Ascending aorta (tissue), 2 donors: ENCODE results near the gene KANK2. TPM values are rescaled to one million over a fixed set of nuclear protein-coding genes. Genes with fewer than 3 reads are reported as not detected.
"Not testable (repeated sequence)": the region's sequence is repeated elsewhere in the genome, so short reads cannot be mapped to it uniquely, and the experiment has no call there.

ENCODE experiments used
- DNase-seq, 2 donors: peaks; one replicate each; pipeline ENCODE4 v3.0.0-alpha.2; 2019; ENCODE audit warnings: low spot score in 2 of 2
- H3K27ac ChIP-seq, 2 donors: fragments of 200-600 bp; sonication (generic); one replicate each; pipeline ENCODE4 v1.5.1; 2016 to 2017; ENCODE audit warnings: mild to moderate bottlenecking in 1 of 2
- H3K27me3 ChIP-seq: fragments of 200-600 bp; sonication (generic); one replicate; pipeline ENCODE4 v1.5.1; 2017
- H3K36me3 ChIP-seq, 2 donors: fragments of 200-600 bp; sonication (generic); one replicate each; pipeline ENCODE4 v1.5.1; 2016
- H3K4me1 ChIP-seq, 2 donors: fragments of 200-600 bp; sonication (generic); one replicate each; pipeline ENCODE4 v1.5.1; 2016 to 2017; ENCODE audit warnings: mild to moderate bottlenecking in 1 of 2
- H3K4me3 ChIP-seq, 2 donors: fragments of 200-600 bp; sonication (generic); one replicate each; pipeline ENCODE4 v1.5.1; 2016 to 2017; ENCODE audit warnings: mild to moderate bottlenecking in 1 of 2
- H3K9me3 ChIP-seq, 2 donors: fragments of 200-600 bp; sonication (generic); one replicate each; pipeline ENCODE4 v1.5.1; 2016
- CTCF ChIP-seq, 3 experiments: fragments of 200-600 bp in 2 of 3; fragments of 450-650 bp in 1 of 3; sonication (generic) in 2 of 3; IDR thresholded peaks; one replicate each; pipeline ENCODE4 v1.5.1; 2016 to 2019; ENCODE audit warnings: antibody characterized with exemption in 3 of 3, mild to moderate bottlenecking in 1 of 3, moderate library complexity in 1 of 3
- intact Hi-C: fragments of 100-400 bp; cut with DNase I; formaldehyde crosslinking; loops from one replicate; pipeline ENCODE4 v1.15.1; 2023
- total RNA-seq: library from RNA; depleted of rRNA; stranded (reverse); fragments of >200 nt; gene quantifications from one replicate; pipeline ENCODE4 v1.1.0, GENCODE V29; 2016

KANK2 gene
- total RNA-seq, 1 donor from 2014 or later, result 572 TPM

GRCh38 chr19:11190501-11190900 lies 6.8 kb downstream of the KANK2 start:
- intact Hi-C loops, result no loop called here
- no peak for DNase-seq
- no peaks in the 10 kb centered on the region for H3K9me3 ChIP-seq
- H3K27ac ChIP-seq, result peak overlapping the region; percentile 83 to 85
- no peaks in the 10 kb centered on the region for H3K27me3 ChIP-seq
- H3K4me3 ChIP-seq, result peak overlapping the region; percentile 11 to 27
- peaks cover 35 to 71% of the 10 kb centered on the region in 2 donors for H3K4me1 ChIP-seq
- TF ChIP-seq CTCF (IDR thresholded peaks at IDR 0.05), result no peak
- H3K36me3 ChIP-seq, result peaks cover 30 to 63% of the 10 kb centered on the region in 2 donors

- no peaks in the 10 kb centered on the region for H3K9me3 ChIP-seq
- no peak for DNase-seq
- peak overlapping the region; percentile 83 to 85 for H3K27ac ChIP-seq
- no peaks in the 10 kb centered on the region for H3K27me3 ChIP-seq
- TF ChIP-seq CTCF (IDR thresholded peaks at IDR 0.05), result no peak
- peaks cover 21 to 63% of the 10 kb centered on the region in 2 donors for H3K4me1 ChIP-seq
- intact Hi-C loops, result no loop called here
- no peak overlapping the region for H3K4me3 ChIP-seq
- peaks cover 12 to 62% of the 10 kb centered on the region in 2 donors for H3K36me3 ChIP-seq
Observed at GRCh38 chr19:11187441-11187840, 9.9 kb downstream of the KANK2 start.

GRCh38 chr19:11182994-11183393 lies 14.4 kb downstream of the KANK2 start:
- H3K27me3 ChIP-seq, result no peaks in the 10 kb centered on the region
- H3K4me3 ChIP-seq, result no peak overlapping the region
- DNase-seq, result no peak
- intact Hi-C loops, result no loop called here
- peaks cover 19 to 48% of the 10 kb centered on the region in 2 donors for H3K36me3 ChIP-seq
- no peak for TF ChIP-seq CTCF (IDR thresholded peaks at IDR 0.05)
- H3K9me3 ChIP-seq, result no peaks in the 10 kb centered on the region
- peak overlapping the region; percentile 83 to 85 for H3K27ac ChIP-seq
- H3K4me1 ChIP-seq, result peaks cover 24 to 65% of the 10 kb centered on the region in 2 donors

GRCh38 chr19:11181488-11181887 lies 15.9 kb downstream of the KANK2 start:
- peak overlapping the region in 1 of 2 donors; percentile 21 for H3K4me3 ChIP-seq
- no peak for TF ChIP-seq CTCF (IDR thresholded peaks at IDR 0.05)
- intact Hi-C loops, result no loop called here
- H3K9me3 ChIP-seq, result no peaks in the 10 kb centered on the region
- H3K36me3 ChIP-seq, result peaks cover 34 to 60% of the 10 kb centered on the region in 2 donors
- peak overlapping the region; percentile 65 to 83 for H3K27ac ChIP-seq
- no peak for DNase-seq
- peaks cover 24 to 56% of the 10 kb centered on the region in 2 donors for H3K4me1 ChIP-seq
- H3K27me3 ChIP-seq, result no peaks in the 10 kb centered on the region

- H3K36me3 ChIP-seq, result peaks cover 39 to 60% of the 10 kb centered on the region in 2 donors
Observed at GRCh38 chr19:11180975-11181374, 16.4 kb downstream of the KANK2 start.

GRCh38 chr19:11180346-11180745 lies 17.0 kb downstream of the KANK2 start:
- peak overlapping the region in 1 of 2 donors; percentile 37 for H3K4me3 ChIP-seq
- no peaks in the 10 kb centered on the region for H3K27me3 ChIP-seq
- TF ChIP-seq CTCF (IDR thresholded peaks at IDR 0.05), result no peak
- peaks cover 21 to 46% of the 10 kb centered on the region in 2 donors for H3K4me1 ChIP-seq
- intact Hi-C loops, result no loop called here
- no peaks in the 10 kb centered on the region for H3K9me3 ChIP-seq
- no peak for DNase-seq
- H3K36me3 ChIP-seq, result peaks cover 46 to 61% of the 10 kb centered on the region in 2 donors
- peak overlapping the region; percentile 82 to 83 for H3K27ac ChIP-seq

More at GRCh38 chr19:11180975-11181374, 16.4 kb downstream of the KANK2 start:
- intact Hi-C loops, H3K9me3 ChIP-seq, DNase-seq, H3K27me3 ChIP-seq: not testable (repeated sequence)
- Histone ChIP-seq H3K4me1 (peaks cover 24 to 50% of the 10 kb centered on the region in 2 donors), H3K4me3 (peak overlapping the region in 1 of 2 donors; percentile 37), H3K27ac (peak overlapping the region; percentile 82 to 83)
